Measurements from ENCODE around the gene SCLY. TPM values are rescaled to one million over a fixed set of nuclear protein-coding genes. Genes with fewer than 3 reads are reported as not detected.
A peak's percentile ranks its signal among the peaks of the same experiment; 100 is the strongest.

SCLY gene
- total RNA-seq (10 to 100 TPM; 31.0 to 31.2 TPM), polyA plus RNA-seq (10 to 100 TPM; 10.8 to 17.1 (median 10.9) TPM), total RNA-seq (2.8 to 9.7 (median 7.5) reads per million in 6 experiments)

- Mint-ChIP-seq H3K27ac (peak within 1 kb of the TSS; percentile 80 to 95 (median 91)), H3K4me3 (peak within 1 kb of the TSS; percentile 81 to 94 (median 90)), H3K36me3 (peaks cover 0 to 10% (median 0%) of the 10 kb centered on the region in 3 donors), H3K9me3 (peaks cover 0 to 18% (median 0%) of the 10 kb centered on the region in 9 donors), H3K4me1 (peaks cover 18 to 46% (median 37%) of the 10 kb centered on the region in 4 donors), H3K27me3 (peaks cover 4 to 18% (median 11%) of the 10 kb centered on the region in 5 donors)
- ATAC-seq (peak; percentile 96), DNase-seq (peak; percentile 87 to 97 (median 94))
- POLR2A ChIA-PET = interaction anchor here (0.6 to 1.7 kb wide), 6 partner anchors 41 to 975 kb away, joined by 3 to 5 read pairs (median 3); partner anchors contain the start of gene COPS8
Measured at GRCh38 chr2:238060542-238061314, at the start of gene SCLY. Gene SCLY (plus strand): TSS chr2:238061001. CDS start chr2:238061055, 54 bp downstream.

GRCh38 chr2:238013806-238014205, 47.0 kb upstream of the SCLY start:
- POLR2A ChIA-PET = interaction anchor here (0.7 kb wide), 1 partner anchor 106 kb away, joined by 3 read pairs; no protein-coding TSS in a partner anchor
- no peaks in the 10 kb centered on the region for H3K9me3 Mint-ChIP-seq
- H3K4me3 Mint-ChIP-seq = no peak overlapping the region
- no peak for ATAC-seq
- no peak for DNase-seq
- peak overlapping the region in 2 of 10 donors; percentile 43 to 70 for H3K27ac Mint-ChIP-seq
- peaks cover 5 to 55% (median 11%) of the 10 kb centered on the region in 3 donors for H3K36me3 Mint-ChIP-seq
- no peaks in the 10 kb centered on the region for H3K27me3 Mint-ChIP-seq
- peaks cover 22 to 36% (median 23%) of the 10 kb centered on the region in 4 donors for H3K4me1 Mint-ChIP-seq

DNA sequence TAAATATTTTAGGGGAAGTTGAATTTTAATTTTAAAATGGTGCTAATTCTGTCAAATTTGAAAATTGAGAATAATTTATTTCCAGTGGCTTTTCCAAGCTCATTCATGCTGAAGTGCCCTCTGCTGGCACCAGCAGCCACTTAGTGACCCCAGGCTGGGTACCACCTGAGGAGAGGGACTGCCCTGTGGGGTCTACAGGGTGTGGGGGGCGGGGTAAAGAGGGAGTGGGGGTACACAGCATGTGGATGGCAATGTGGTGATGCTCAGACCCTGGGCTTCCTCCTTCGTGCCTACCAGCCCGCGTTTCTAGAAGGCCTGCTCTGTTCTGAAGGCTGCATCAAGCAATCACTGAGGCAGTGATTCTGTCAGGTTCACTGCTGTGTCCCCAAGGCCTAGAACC, 45.1 kb upstream of the SCLY start:
- peaks cover 5 to 58% (median 17%) of the 10 kb centered on the region in 3 donors for H3K36me3 Mint-ChIP-seq
- no peak for ATAC-seq
- no peak for DNase-seq
- H3K4me3 Mint-ChIP-seq = no peak overlapping the region
- H3K27ac Mint-ChIP-seq = no peak overlapping the region
- H3K9me3 Mint-ChIP-seq = no peaks in the 10 kb centered on the region
- POLR2A ChIA-PET = no interaction called here
- H3K4me1 Mint-ChIP-seq = peaks cover 8 to 24% (median 12%) of the 10 kb centered on the region in 4 donors
- no peaks in the 10 kb centered on the region for H3K27me3 Mint-ChIP-seq

DNA sequence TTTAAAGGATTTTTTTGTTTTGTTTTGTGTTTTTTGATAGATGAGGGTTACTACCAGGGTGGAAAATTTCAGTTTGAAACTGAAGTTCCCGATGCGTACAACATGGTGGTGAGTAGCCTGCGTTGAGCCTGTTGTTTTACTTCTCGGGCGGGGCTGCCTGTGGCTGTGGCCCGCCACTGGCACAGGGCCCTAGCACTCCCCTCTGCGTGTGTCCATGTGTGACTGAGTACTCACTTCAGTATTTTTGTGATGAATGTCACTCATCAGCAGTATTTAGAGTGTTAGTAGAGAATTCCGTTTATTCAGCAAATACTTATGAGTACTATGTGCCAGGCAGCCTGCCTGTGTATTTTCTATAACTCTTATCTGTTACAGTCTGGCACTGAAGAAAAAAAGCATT, 44.3 kb upstream of the SCLY start:
- Mint-ChIP-seq H3K4me1 (peaks cover 0 to 18% (median 7%) of the 10 kb centered on the region in 4 donors), H3K4me3 (no peak overlapping the region), H3K36me3 (peaks cover 5 to 55% (median 14%) of the 10 kb centered on the region in 3 donors), H3K27ac (no peak overlapping the region), H3K9me3 (no peaks in the 10 kb centered on the region), H3K27me3 (no peaks in the 10 kb centered on the region)
- DNase-seq (no peak), ATAC-seq (no peak)
- POLR2A ChIA-PET = no interaction called here

DNA sequence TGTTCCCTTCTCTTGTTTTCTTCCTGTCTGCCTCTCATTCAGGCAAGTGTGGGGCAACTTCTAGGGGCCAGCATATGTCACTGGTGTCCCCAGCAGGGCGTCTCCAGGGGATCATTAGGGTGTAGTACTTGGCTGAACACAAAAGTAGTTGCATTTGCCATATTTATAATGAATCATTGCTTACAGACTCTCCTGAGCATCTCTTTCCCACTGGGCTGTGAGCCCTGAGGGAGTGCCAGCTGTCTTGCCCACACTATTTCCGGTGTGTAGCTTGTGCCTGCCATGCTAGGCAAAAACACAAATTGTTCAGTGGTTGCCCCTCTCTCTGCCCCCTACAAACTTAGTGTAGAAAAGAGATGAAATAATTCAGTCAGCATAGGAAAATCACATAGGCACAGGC, 40.8 kb upstream of the SCLY start:
- no peak for DNase-seq
- peak overlapping the region in 1 of 10 donors; percentile 52 for H3K27ac Mint-ChIP-seq
- ATAC-seq = no peak
- no peak overlapping the region for H3K4me3 Mint-ChIP-seq
- H3K9me3 Mint-ChIP-seq = no peaks in the 10 kb centered on the region
- H3K36me3 Mint-ChIP-seq = peaks cover 5 to 48% (median 11%) of the 10 kb centered on the region in 3 donors
- POLR2A ChIA-PET = interaction anchor here (0.8 kb wide), 1 partner anchor 41 kb away, joined by 3 read pairs; the partner anchor contains the start of gene SCLY
- H3K27me3 Mint-ChIP-seq = no peaks in the 10 kb centered on the region
- peaks cover under 1 to 19% (median 6%) of the 10 kb centered on the region in 4 donors for H3K4me1 Mint-ChIP-seq

- peaks cover 5 to 23% (median 9%) of the 10 kb centered on the region in 4 donors for H3K4me1 Mint-ChIP-seq
Measured at GRCh38 chr2:238020816-238021215, 40.0 kb upstream of the SCLY start.

DNA sequence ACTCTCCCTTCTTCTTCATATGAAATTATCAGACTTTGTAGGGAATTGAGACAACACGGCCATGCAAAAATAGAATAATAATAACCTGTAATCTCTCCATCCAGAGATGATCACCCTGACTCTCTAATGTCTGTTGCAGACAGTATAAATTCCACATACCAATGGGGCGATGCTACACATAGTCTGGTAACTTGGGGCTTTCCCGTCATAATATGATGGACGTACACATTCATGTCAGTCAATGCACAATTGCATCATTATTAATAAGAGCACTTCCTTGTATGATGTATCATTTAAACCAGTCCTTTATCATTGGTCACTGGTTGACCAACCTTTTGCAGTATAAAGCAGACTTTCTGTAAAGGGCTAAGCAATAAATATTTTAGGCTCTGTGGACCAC, 39.5 kb upstream of the SCLY start:
- no peak for DNase-seq

More at GRCh38 chr2:238020816-238021215, 40.0 kb upstream of the SCLY start:
- H3K27ac Mint-ChIP-seq = no peak overlapping the region
- peaks cover 5 to 56% (median 11%) of the 10 kb centered on the region in 3 donors for H3K36me3 Mint-ChIP-seq
- no peaks in the 10 kb centered on the region for H3K27me3 Mint-ChIP-seq
- POLR2A ChIA-PET = no interaction called here
- ATAC-seq = no peak
- DNase-seq = no peak
- no peak overlapping the region for H3K4me3 Mint-ChIP-seq
- no peaks in the 10 kb centered on the region for H3K9me3 Mint-ChIP-seq

GRCh38 chr2:238022594-238023157, 38.1 kb upstream of the SCLY start:
- no peak overlapping the region for H3K27ac Mint-ChIP-seq
- H3K9me3 Mint-ChIP-seq = no peaks in the 10 kb centered on the region
- no peak overlapping the region for H3K4me3 Mint-ChIP-seq
- H3K27me3 Mint-ChIP-seq = no peaks in the 10 kb centered on the region
- peaks cover 4 to 24% (median 9%) of the 10 kb centered on the region in 4 donors for H3K4me1 Mint-ChIP-seq
- DNase-seq (no peak), ATAC-seq (no peak)
- POLR2A ChIA-PET = no interaction called here
- peaks cover 6 to 60% (median 13%) of the 10 kb centered on the region in 3 donors for H3K36me3 Mint-ChIP-seq

More for the DNA sequence above, 39.5 kb upstream of the SCLY start:
- POLR2A ChIA-PET = no interaction called here
- Mint-ChIP-seq H3K27ac (no peak overlapping the region), H3K36me3 (peaks cover 5 to 59% (median 11%) of the 10 kb centered on the region in 3 donors), H3K4me1 (peaks cover 3 to 20% (median 9%) of the 10 kb centered on the region in 4 donors), H3K27me3 (no peaks in the 10 kb centered on the region), H3K9me3 (no peaks in the 10 kb centered on the region), H3K4me3 (no peak overlapping the region)
- no peak for ATAC-seq

DNA sequence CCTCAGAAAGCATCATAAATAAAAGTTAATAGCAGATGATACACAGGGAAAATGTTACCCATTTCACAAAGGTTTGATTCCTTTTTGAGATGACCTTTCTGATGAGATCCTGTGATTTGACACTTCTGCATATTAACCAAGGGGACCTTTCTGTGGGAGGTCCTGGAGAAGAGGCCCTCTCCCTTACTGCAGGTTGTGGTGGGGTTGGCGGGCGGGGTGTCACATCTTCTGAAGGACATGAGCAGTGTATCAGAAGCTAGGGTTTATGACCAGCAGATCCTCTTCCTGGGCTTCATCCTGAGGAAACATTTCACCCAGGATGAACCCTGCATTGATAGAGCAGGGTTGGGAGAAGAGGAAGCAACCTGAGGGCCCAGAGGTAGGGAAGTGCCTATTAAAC, 37.2 kb upstream of the SCLY start:
- no peak for ATAC-seq
- Mint-ChIP-seq H3K4me1 (peaks cover 4 to 27% (median 9%) of the 10 kb centered on the region in 4 donors), H3K4me3 (no peak overlapping the region), H3K27ac (no peak overlapping the region), H3K36me3 (peaks cover 6 to 58% (median 13%) of the 10 kb centered on the region in 3 donors), H3K9me3 (no peaks in the 10 kb centered on the region), H3K27me3 (no peaks in the 10 kb centered on the region)
- DNase-seq = no peak
- POLR2A ChIA-PET = no interaction called here

GRCh38 chr2:238024986-238025385, 35.8 kb upstream of the SCLY start:
- DNase-seq (no peak), ATAC-seq (no peak)
- peak overlapping the region in 4 of 10 donors; percentile 11 to 67 (median 58) for H3K27ac Mint-ChIP-seq
- POLR2A ChIA-PET = no interaction called here
- H3K4me3 Mint-ChIP-seq = no peak overlapping the region
- no peaks in the 10 kb centered on the region for H3K9me3 Mint-ChIP-seq
- peaks cover 6 to 57% (median 15%) of the 10 kb centered on the region in 3 donors for H3K36me3 Mint-ChIP-seq
- H3K4me1 Mint-ChIP-seq = peaks cover 4 to 24% (median 7%) of the 10 kb centered on the region in 4 donors
- no peaks in the 10 kb centered on the region for H3K27me3 Mint-ChIP-seq

DNA sequence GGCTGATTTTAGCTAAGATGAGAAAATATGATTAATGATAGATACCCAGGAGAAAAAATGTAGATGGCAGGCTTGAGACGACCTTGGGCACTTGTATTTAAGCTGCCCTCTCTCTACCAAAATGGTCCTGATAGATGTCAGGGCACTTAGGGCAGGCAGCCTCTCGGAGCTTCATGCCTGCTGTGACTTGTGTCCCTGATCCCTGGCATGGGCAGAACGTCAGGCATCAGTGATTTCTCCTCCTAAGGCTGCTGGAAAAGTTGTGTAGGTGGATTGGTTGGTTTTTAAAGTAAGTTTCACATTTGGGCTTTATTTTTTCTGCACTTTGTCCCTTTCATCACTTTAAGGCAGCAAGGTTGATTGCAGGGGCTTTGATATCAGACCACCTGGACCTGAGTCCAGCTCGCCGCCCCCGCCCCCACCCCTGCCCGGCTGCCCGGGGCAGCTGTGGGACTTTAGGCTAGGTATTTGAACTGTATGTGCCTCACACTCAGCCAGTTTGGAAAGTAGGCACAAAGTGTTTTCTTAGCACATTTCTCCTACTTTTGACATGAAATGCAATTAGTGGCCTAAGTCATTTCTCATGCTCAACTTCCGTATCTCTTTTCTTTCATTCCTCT, 35.0 kb upstream of the SCLY start:
- DNase-seq (no peak), ATAC-seq (no peak)
- Mint-ChIP-seq H3K9me3 (no peaks in the 10 kb centered on the region), H3K36me3 (peaks cover 6 to 59% (median 20%) of the 10 kb centered on the region in 3 donors), H3K27ac (peak overlapping the region in 1 of 10 donors; percentile 67), H3K27me3 (no peaks in the 10 kb centered on the region), H3K4me1 (peaks cover 4 to 24% (median 8%) of the 10 kb centered on the region in 4 donors), H3K4me3 (no peak overlapping the region)
- POLR2A ChIA-PET = no interaction called here

DNA sequence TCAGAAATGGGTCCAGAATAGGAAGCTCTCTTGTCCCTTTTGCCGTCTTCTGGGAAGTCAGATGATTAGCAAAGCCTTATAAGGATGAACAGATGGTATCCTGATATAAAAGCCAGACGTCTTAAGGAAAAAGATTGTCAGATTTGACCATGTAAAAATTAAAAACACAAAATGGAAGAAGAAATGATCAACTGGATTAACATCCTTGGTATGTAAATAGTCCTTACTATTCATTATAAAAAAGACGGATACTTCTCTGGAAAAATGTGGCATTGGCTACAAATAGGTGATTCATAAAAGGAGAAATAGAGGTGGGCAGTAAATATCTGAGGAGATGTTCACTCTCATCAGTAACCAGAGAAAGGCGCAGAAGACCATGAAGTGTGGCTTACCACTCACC, 33.7 kb upstream of the SCLY start:
- H3K4me1 Mint-ChIP-seq = peaks cover 4 to 24% (median 9%) of the 10 kb centered on the region in 4 donors
- H3K27ac Mint-ChIP-seq = peak overlapping the region in 1 of 10 donors; percentile 28
- H3K27me3 Mint-ChIP-seq = no peaks in the 10 kb centered on the region
- DNase-seq (no peak), ATAC-seq (no peak)
- no peak overlapping the region for H3K4me3 Mint-ChIP-seq
- H3K36me3 Mint-ChIP-seq = peaks cover 6 to 63% (median 28%) of the 10 kb centered on the region in 3 donors
- POLR2A ChIA-PET = no interaction called here
- no peaks in the 10 kb centered on the region for H3K9me3 Mint-ChIP-seq
